HepG2 (cell line): ENCODE measurements around the gene IQCC. TPM values are rescaled to one million over a fixed set of nuclear protein-coding genes. Genes with fewer than 3 reads are reported as not detected.

Experiments used
- ATF7 ChIP-seq, 2 experiments: fragments of 450-650 bp in 1 of 2; sonication (generic) in 1 of 2; formaldehyde crosslinking in 1 of 2; IDR thresholded peaks; 2 replicates each; pipeline versions ENCODE4 v1.4.0 to v1.6.1; 2016 to 2020; ENCODE audit warnings: antibody characterized with exemption in 1 of 2, mild to moderate bottlenecking in 1 of 2, missing genetic modification reagents in 1 of 2
- ATM ChIP-seq: fragments of 450-650 bp; IDR thresholded peaks from 2 replicates; pipeline ENCODE4 v1.7.1; 2017; ENCODE audit warnings: mild to moderate bottlenecking, borderline replicate concordance
- FOXA3 ChIP-seq: IDR thresholded peaks from 2 replicates; pipeline ENCODE4 v1.6.1; 2016; ENCODE audit warnings: missing genetic modification reagents, missing compliant biosample characterization
- HMGA1 ChIP-seq: sonication (generic); formaldehyde crosslinking; conservative IDR thresholded peaks from 2 replicates; pipeline ENCODE4 v1.4.0; 2020; ENCODE audit warnings: missing genetic modification reagents
- HNRNPK ChIP-seq: fragments of 200-400 bp; formaldehyde crosslinking; IDR thresholded peaks from 2 replicates; pipeline ENCODE4 v1.6.1; 2018; ENCODE audit warnings: low read length, low read depth, moderate library complexity, mild to moderate bottlenecking; ENCODE audit not compliant: poor library complexity, severe bottlenecking
- ISL2 ChIP-seq: sonication (generic); formaldehyde crosslinking; IDR thresholded peaks from 2 replicates; pipeline ENCODE4 v1.5.0; 2020; ENCODE audit warnings: missing genetic modification reagents
- KDM3A ChIP-seq: IDR thresholded peaks from 2 replicates; pipeline ENCODE4 v1.6.1; 2018; ENCODE audit warnings: low read depth, missing compliant biosample characterization
- KLF9 ChIP-seq: IDR thresholded peaks from 2 replicates; pipeline ENCODE4 v1.6.1; 2016; ENCODE audit warnings: low read depth
- NFYC ChIP-seq: IDR thresholded peaks from 2 replicates; pipeline ENCODE4 v1.6.1; 2016; ENCODE audit warnings: missing genetic modification reagents, missing compliant biosample characterization
- PPARG ChIP-seq: conservative IDR thresholded peaks from 2 replicates; pipeline ENCODE4 v1.6.1; 2016; ENCODE audit warnings: missing biosample characterization, missing genetic modification reagents
- SAP130 ChIP-seq: IDR thresholded peaks from 2 replicates; pipeline ENCODE4 v1.6.1; 2016; ENCODE audit warnings: low read depth
- SATB2 ChIP-seq: sonication (generic); formaldehyde crosslinking; IDR thresholded peaks from 2 replicates; pipeline ENCODE4 v1.5.0; 2020; ENCODE audit warnings: missing genetic modification reagents
- SIN3B ChIP-seq: fragments of 150-350 bp; IDR thresholded peaks from 2 replicates; pipeline ENCODE4 v1.6.1; 2014; ENCODE audit warnings: low read length
- TAF15 ChIP-seq: fragments of 200-400 bp; formaldehyde crosslinking; IDR thresholded peaks from one replicate; pipeline ENCODE4 v1.6.1; 2018; ENCODE audit warnings: mild to moderate bottlenecking, low read depth, low read length; ENCODE audit not compliant: poor library complexity, severe bottlenecking
- ZBTB38 ChIP-seq: sonication (generic); formaldehyde crosslinking; IDR thresholded peaks from 2 replicates; pipeline ENCODE4 v1.5.1; 2020; ENCODE audit warnings: mild to moderate bottlenecking, missing genetic modification reagents
- ZBTB42 ChIP-seq: sonication (generic); formaldehyde crosslinking; IDR thresholded peaks from 2 replicates; pipeline ENCODE4 v1.5.0; 2020; ENCODE audit warnings: mild to moderate bottlenecking, missing genetic modification reagents
- ZKSCAN8 ChIP-seq: IDR thresholded peaks from 2 replicates; pipeline ENCODE4 v1.6.1; 2016; ENCODE audit warnings: borderline replicate concordance, missing genetic modification reagents, missing compliant biosample characterization
- ZNF333 ChIP-seq: sonication (generic); formaldehyde crosslinking; IDR thresholded peaks from 2 replicates; pipeline ENCODE4 v1.4.0; 2020; ENCODE audit warnings: mild to moderate bottlenecking, missing genetic modification reagents, borderline replicate concordance
- ZNF350 ChIP-seq: sonication (generic); formaldehyde crosslinking; IDR thresholded peaks from 2 replicates; pipeline ENCODE4 v1.4.0; 2020; ENCODE audit warnings: mild to moderate bottlenecking, low read depth, missing genetic modification reagents, borderline replicate concordance
- ZNF382 ChIP-seq: sonication (generic); formaldehyde crosslinking; IDR thresholded peaks from 2 replicates; pipeline ENCODE4 v1.5.0; 2020; ENCODE audit warnings: missing genetic modification reagents, mild to moderate bottlenecking, borderline replicate concordance
- ZNF460 ChIP-seq: sonication (generic); formaldehyde crosslinking; IDR thresholded peaks from 2 replicates; pipeline ENCODE4 v1.5.1; 2020; ENCODE audit warnings: missing genetic modification reagents, mild to moderate bottlenecking, borderline replicate concordance
- ZNF670 ChIP-seq: sonication (generic); formaldehyde crosslinking; IDR thresholded peaks from 2 replicates; pipeline ENCODE4 v1.8.0; 2022; ENCODE audit warnings: mild to moderate bottlenecking, missing genetic modification reagents, borderline replicate concordance
- ZNF75D ChIP-seq: sonication (generic); formaldehyde crosslinking; IDR thresholded peaks from 2 replicates; pipeline ENCODE4 v1.8.1; 2023; ENCODE audit warnings: missing genetic modification reagents, mild to moderate bottlenecking, borderline replicate concordance
- ZNF776 ChIP-seq: sonication (generic); formaldehyde crosslinking; IDR thresholded peaks from 2 replicates; pipeline ENCODE4 v1.4.0; 2020; ENCODE audit warnings: mild to moderate bottlenecking, missing genetic modification reagents
- ZNF841 ChIP-seq: sonication (generic); formaldehyde crosslinking; IDR thresholded peaks from 2 replicates; pipeline ENCODE4 v1.8.1; 2023; ENCODE audit warnings: missing genetic modification reagents, borderline replicate concordance
- ZSCAN20 ChIP-seq: sonication (generic); formaldehyde crosslinking; IDR thresholded peaks from 2 replicates; pipeline ENCODE4 v1.4.0; 2020; ENCODE audit warnings: missing genetic modification reagents, mild to moderate bottlenecking, borderline replicate concordance
- ZSCAN31 ChIP-seq: sonication (generic); formaldehyde crosslinking; IDR thresholded peaks from 2 replicates; pipeline ENCODE4 v1.5.0; 2020; ENCODE audit warnings: low read depth, mild to moderate bottlenecking, missing genetic modification reagents
- polyA plus RNA-seq, 8 experiments: library from polyadenylated mRNA; depleted of rRNA in 3 of 8; stranded (reverse) in 7 of 8; unstranded in 1 of 8; fragments of >200 nt; fragmentation: Illumina TruSeq in 4 of 8; extraction: Trizol in 4 of 8; gene quantifications; 2 replicates each; pipeline versions ENCODE4 v1.2.1 to v1.2.3, GENCODE V29; 2011 to 2016; ENCODE audit warnings: low read depth in 4 of 8, missing spikeins in 1 of 8, mixed read lengths in 1 of 8; ENCODE audit not compliant: insufficient read depth in 1 of 8
- total RNA-seq, 5 experiments: library from RNA; depleted of rRNA; stranded (reverse); fragments of >200 nt; fragmentation: Illumina TruSeq; extraction: Trizol; gene quantifications; 2 replicates each; pipeline ENCODE4 v1.2.3, GENCODE V29; 2016; ENCODE audit warnings: low read depth in 1 of 5
- TF ChIP-seq, protein P1 (sequence below): sonication (generic); formaldehyde crosslinking; IDR thresholded peaks from 2 replicates; pipeline ENCODE4 v1.5.1; 2020; ENCODE audit warnings: missing genetic modification reagents, mild to moderate bottlenecking, borderline replicate concordance
- TF ChIP-seq, protein P2 (sequence below): IDR thresholded peaks from 2 replicates; pipeline ENCODE4 v1.6.1; 2012; ENCODE audit warnings: inconsistent platforms

Gene IQCC
- total and polyA plus RNA-seq, 2 of the 13 experiments (the other 11 are each of a cell fraction or from before 2014, with no cell fraction given), result 1.7 to 3.0 TPM

DNA sequence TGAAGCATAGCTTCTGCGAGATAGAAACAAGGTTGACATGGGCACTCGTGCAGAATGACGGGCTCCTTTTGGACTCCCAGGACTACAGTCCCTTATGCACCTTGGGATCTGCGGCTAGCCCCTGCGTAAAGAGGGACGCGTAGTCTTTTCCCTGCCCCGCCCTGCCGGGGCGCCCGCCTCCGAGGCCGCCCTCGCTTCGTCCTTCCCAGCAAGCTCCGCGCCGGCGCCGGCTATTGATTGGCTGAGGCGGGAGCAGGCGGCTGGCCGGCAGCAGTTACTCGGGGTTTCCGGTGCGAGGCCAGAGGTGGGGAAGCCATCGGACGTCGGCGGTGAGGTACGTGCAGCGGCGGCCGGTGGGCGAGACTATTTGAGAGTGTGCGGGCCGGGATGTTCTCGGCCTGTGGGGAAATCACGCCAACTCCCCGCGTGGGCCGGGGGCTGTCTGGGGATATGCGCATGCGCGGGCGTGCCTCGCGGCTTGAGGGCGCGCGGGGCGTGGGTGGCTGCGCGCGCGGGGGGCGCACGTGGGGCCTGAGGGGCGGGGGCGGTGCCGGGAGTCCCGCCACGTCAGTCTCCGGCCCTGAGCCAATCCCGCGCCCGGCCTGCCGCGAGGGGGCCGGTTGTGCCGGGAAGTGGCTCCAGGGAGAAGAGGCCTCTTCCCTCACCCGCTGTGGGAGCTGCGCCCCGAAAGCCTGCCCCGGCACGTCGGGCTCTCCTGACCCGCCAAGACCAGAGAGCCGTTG lies 25.9 kb upstream of the IQCC start, which contains the start of gene TXLNA (continued):
- TF ChIP-seq ATF7 (IDR thresholded peaks at IDR 0.05), result no peak
- TF ChIP-seq ATF7 (CRISPR knock-in tag; IDR thresholded peaks at IDR 0.05), result no peak
- 0 out of 2 replicates have a peak, but pooled peaks have one; percentile 41 for TF ChIP-seq KDM3A
- TF ChIP-seq HNRNPK, result peak; percentile 21
- no peak for TF ChIP-seq ZNF75D (CRISPR knock-in tag)
- TF ChIP-seq ZKSCAN8 (CRISPR knock-in tag), result no peak
- peak; percentile 56; the same call in 1 of the 2 replicates for TF ChIP-seq PPARG (CRISPR knock-in tag)
- no peak for TF ChIP-seq HMGA1 (CRISPR knock-in tag)
- TF ChIP-seq TAF15, result peak; percentile 85
- peak; percentile 93 for TF ChIP-seq ZBTB38 (CRISPR knock-in tag)
- no peak for TF ChIP-seq ZNF382 (CRISPR knock-in tag)
- no peak; the same call in 1 of the 2 replicates for TF ChIP-seq ZNF350 (CRISPR knock-in tag)
- TF ChIP-seq ZSCAN20, result no peak; the same call in 1 of the 2 replicates
- TF ChIP-seq ZNF841, result peak; percentile 96
- peak; percentile 95 for TF ChIP-seq ZSCAN31 (CRISPR knock-in tag)
- peak; percentile 88 for TF ChIP-seq NFYC (CRISPR knock-in tag)
- TF ChIP-seq ZNF670 (CRISPR knock-in tag), result peak; percentile 91; the same call in 1 of the 2 replicates
- TF ChIP-seq, protein P1, sequence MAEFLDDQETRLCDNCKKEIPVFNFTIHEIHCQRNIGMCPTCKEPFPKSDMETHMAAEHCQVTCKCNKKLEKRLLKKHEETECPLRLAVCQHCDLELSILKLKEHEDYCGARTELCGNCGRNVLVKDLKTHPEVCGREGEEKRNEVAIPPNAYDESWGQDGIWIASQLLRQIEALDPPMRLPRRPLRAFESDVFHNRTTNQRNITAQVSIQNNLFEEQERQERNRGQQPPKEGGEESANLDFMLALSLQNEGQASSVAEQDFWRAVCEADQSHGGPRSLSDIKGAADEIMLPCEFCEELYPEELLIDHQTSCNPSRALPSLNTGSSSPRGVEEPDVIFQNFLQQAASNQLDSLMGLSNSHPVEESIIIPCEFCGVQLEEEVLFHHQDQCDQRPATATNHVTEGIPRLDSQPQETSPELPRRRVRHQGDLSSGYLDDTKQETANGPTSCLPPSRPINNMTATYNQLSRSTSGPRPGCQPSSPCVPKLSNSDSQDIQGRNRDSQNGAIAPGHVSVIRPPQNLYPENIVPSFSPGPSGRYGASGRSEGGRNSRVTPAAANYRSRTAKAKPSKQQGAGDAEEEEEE (CRISPR knock-in tag), result no peak
- TF ChIP-seq ZNF776 (CRISPR knock-in tag), result peak; percentile 97; the same call in 1 of the 2 replicates
- TF ChIP-seq ZNF460 (CRISPR knock-in tag), result peak; percentile 20; the same call in 1 of the 2 replicates
- TF ChIP-seq SATB2 (CRISPR knock-in tag), result 0 out of 2 replicates have a peak, but pooled peaks have one; percentile 56
- TF ChIP-seq, protein P2, sequence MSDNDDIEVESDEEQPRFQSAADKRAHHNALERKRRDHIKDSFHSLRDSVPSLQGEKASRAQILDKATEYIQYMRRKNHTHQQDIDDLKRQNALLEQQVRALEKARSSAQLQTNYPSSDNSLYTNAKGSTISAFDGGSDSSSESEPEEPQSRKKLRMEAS, result peak; percentile 99
- peak; percentile 32 for TF ChIP-seq FOXA3 (CRISPR knock-in tag)
- 0 out of 2 replicates have a peak, but pooled peaks have one; percentile 19 for TF ChIP-seq ISL2 (CRISPR knock-in tag)
- TF ChIP-seq ZBTB42, result no peak; the same call in 1 of the 2 replicates
- TF ChIP-seq ATM, result no peak
- TF ChIP-seq SAP130 (CRISPR knock-in tag), result peak; percentile 66
- no peak for TF ChIP-seq KLF9
- peak; percentile 25; the same call in 1 of the 2 replicates for TF ChIP-seq ZNF333 (CRISPR knock-in tag)
- TF ChIP-seq SIN3B, result no peak
